Neuronal stem cell (in vitro differentiated cells): ENCODE measurements around the gene RPP30.

Source experiments
- DNase-seq: peaks from one replicate; pipeline ENCODE4 v3.0.0-alpha.2; 2013; ENCODE audit warnings: low spot score
- H2AFZ ChIP-seq: one replicate; pipeline ENCODE4 v1.6.1; 2013; ENCODE audit warnings: mild to moderate bottlenecking, low read length, inconsistent platforms
- H2AK5ac ChIP-seq: 2 replicates; pipeline ENCODE4 v1.6.1; 2013; ENCODE audit warnings: low read depth, mild to moderate bottlenecking, inconsistent platforms, low read length, moderate library complexity, mixed read lengths
- H2BK120ac ChIP-seq: 2 replicates; pipeline ENCODE4 v1.6.1; 2013; ENCODE audit warnings: low read depth, mild to moderate bottlenecking, inconsistent platforms, low read length, moderate library complexity, mixed read lengths
- H2BK12ac ChIP-seq: one replicate; pipeline ENCODE4 v1.6.1; 2013; ENCODE audit warnings: low read length, inconsistent platforms
- H2BK15ac ChIP-seq: 2 replicates; pipeline ENCODE4 v1.6.1; 2013; ENCODE audit warnings: mild to moderate bottlenecking, low read length, inconsistent platforms, mixed read lengths
- H2BK5ac ChIP-seq: one replicate; pipeline ENCODE4 v1.6.1; 2013; ENCODE audit warnings: inconsistent platforms, mild to moderate bottlenecking, low read length, moderate library complexity
- H3K14ac ChIP-seq: one replicate; pipeline ENCODE4 v1.6.1; 2013; ENCODE audit warnings: low read length, inconsistent platforms
- H3K18ac ChIP-seq: 2 replicates; pipeline ENCODE4 v1.6.1; 2013; ENCODE audit warnings: low read length, inconsistent platforms
- H3K23ac ChIP-seq: 2 replicates; pipeline ENCODE4 v1.6.1; 2013; ENCODE audit warnings: low read depth, mild to moderate bottlenecking, mixed read lengths, low read length, inconsistent platforms; ENCODE audit not compliant: poor library complexity
- H3K27ac ChIP-seq: replicated peaks from 3 replicates; pipeline ENCODE4 v1.5.1; 2013; ENCODE audit warnings: low read length, inconsistent platforms
- H3K27me3 ChIP-seq, 3 experiments: 2 replicates each; pipeline ENCODE4 v1.6.1; 2013; ENCODE audit warnings: low read length in 3 of 3, mild to moderate bottlenecking in 2 of 3, inconsistent platforms in 1 of 3, low read depth in 1 of 3, mixed read lengths in 1 of 3, moderate library complexity in 1 of 3; ENCODE audit not compliant: control insufficient read depth in 3 of 3, insufficient read depth in 3 of 3
- H3K36me3 ChIP-seq, 2 donors: replicated peaks in 1 of 2; 2 replicates each; pipeline ENCODE4 v1.6.1; 2013; ENCODE audit warnings: low read length in 2 of 2; ENCODE audit not compliant: control insufficient read depth in 2 of 2, insufficient read depth in 2 of 2
- H3K4ac ChIP-seq: 2 replicates; pipeline ENCODE4 v1.6.1; 2013; ENCODE audit warnings: inconsistent platforms, mild to moderate bottlenecking, low read length, moderate library complexity
- H3K4me1 ChIP-seq, 2 donors: 1 replicate in 1 of 2; 2 replicates in 1 of 2; pipeline ENCODE4 v1.6.1; 2013; ENCODE audit warnings: low read length in 2 of 2, low read depth in 1 of 2; ENCODE audit not compliant: control insufficient read depth in 2 of 2, insufficient read depth in 1 of 2
- H3K4me2 ChIP-seq: one replicate; pipeline ENCODE4 v1.6.1; 2013; ENCODE audit warnings: mild to moderate bottlenecking, low read length, inconsistent platforms; ENCODE audit not compliant: insufficient read depth, poor library complexity, severe bottlenecking
- H3K4me3 ChIP-seq, 2 donors: 2 replicates each; pipeline ENCODE4 v1.5.1; 2013; ENCODE audit warnings: low read length in 2 of 2, mild to moderate bottlenecking in 2 of 2, inconsistent platforms in 1 of 2, moderate library complexity in 1 of 2
- H3K79me1 ChIP-seq: one replicate; pipeline ENCODE4 v1.6.1; 2013; ENCODE audit warnings: low read depth, mild to moderate bottlenecking, inconsistent platforms, low read length, moderate library complexity
- H3K9ac ChIP-seq: one replicate; pipeline ENCODE4 v1.6.1; 2013; ENCODE audit warnings: mild to moderate bottlenecking, low read depth, low read length, inconsistent platforms; ENCODE audit not compliant: poor library complexity
- H3K9me3 ChIP-seq, 2 donors: replicated peaks in 1 of 2; 2 replicates each; pipeline versions ENCODE3 to v1.6.1; 2013; ENCODE audit warnings: low read length in 2 of 2, mild to moderate bottlenecking in 2 of 2, inconsistent platforms in 1 of 2, low read depth in 1 of 2, mixed read lengths in 1 of 2, moderate library complexity in 1 of 2; ENCODE audit not compliant: control insufficient read depth in 2 of 2, insufficient read depth in 1 of 2
- H4K8ac ChIP-seq: one replicate; pipeline ENCODE4 v1.6.1; 2013; ENCODE audit warnings: low read depth, mild to moderate bottlenecking, inconsistent platforms, low read length, moderate library complexity
- H4K91ac ChIP-seq: one replicate; pipeline ENCODE4 v1.6.1; 2013; ENCODE audit warnings: low read length, low read depth, mild to moderate bottlenecking, inconsistent platforms; ENCODE audit not compliant: poor library complexity
- WGBS, 2 donors: extraction: QIAGEN DNeasy Blood & Tissue Kit; methylation state at CpG; one replicate each; pipeline ENCODE4 v1.1.7; 2013; ENCODE audit warnings: missing lambda C conversion rate in 2 of 2, mixed read lengths in 1 of 2; ENCODE audit not compliant: insufficient read length in 2 of 2, insufficient replicate concordance in 1 of 2; ENCODE audit errors: extremely low coverage in 2 of 2; 5-methylcytosine and 5-hydroxymethylcytosine counted together

Gene RPP30

GRCh38 chr10:90837486-90837885, 34.3 kb upstream of the RPP30 start:
- no peaks in the 10 kb centered on the region for H3K36me3 ChIP-seq
- H2AK5ac ChIP-seq: no peak overlapping the region
- H4K8ac ChIP-seq: no peak overlapping the region
- H3K9me3 ChIP-seq: no peaks in the 10 kb centered on the region
- H3K9ac ChIP-seq: no peak overlapping the region
- H2BK120ac ChIP-seq: no peak overlapping the region
- H3K14ac ChIP-seq: no peak overlapping the region
- H3K4ac ChIP-seq: no peak overlapping the region
- no peak overlapping the region for H3K27ac ChIP-seq
- H3K4me1 ChIP-seq: no peaks in the 10 kb centered on the region
- H3K18ac ChIP-seq: no peak overlapping the region
- no peak overlapping the region for H2BK12ac ChIP-seq
- no peak overlapping the region for H3K4me2 ChIP-seq
- DNase-seq: no peak
- H3K4me3 ChIP-seq: no peak overlapping the region
- no peak overlapping the region for H2AFZ ChIP-seq
- no peak overlapping the region for H2BK15ac ChIP-seq
- peaks cover 0 to 9% (median 0%) of the 10 kb centered on the region in 3 experiments for H3K27me3 ChIP-seq
- H3K79me1 ChIP-seq: peaks cover 2% of the 10 kb centered on the region
- no peak overlapping the region for H4K91ac ChIP-seq
- no peak overlapping the region for H3K23ac ChIP-seq
- WGBS, 2 donors: no CpG with 5 or more reads among the region's 1 CpG
- H2BK5ac ChIP-seq: no peak overlapping the region

- WGBS, 2 donors: no CpG with 5 or more reads among the region's 1 CpG
- H3K4me2 ChIP-seq: no peak overlapping the region
- no peak overlapping the region for H3K9ac ChIP-seq
- H2BK12ac ChIP-seq: no peak overlapping the region
- H3K4me1 ChIP-seq: no peaks in the 10 kb centered on the region
- H2AFZ ChIP-seq: no peak overlapping the region
- peaks cover 0 to 9% (median 0%) of the 10 kb centered on the region in 3 experiments for H3K27me3 ChIP-seq
- H3K79me1 ChIP-seq: no peaks in the 10 kb centered on the region
- H3K18ac ChIP-seq: no peak overlapping the region
- H3K23ac ChIP-seq: no peak overlapping the region
- H3K4me3 ChIP-seq: no peak overlapping the region
- no peak overlapping the region for H3K4ac ChIP-seq
- H2BK5ac ChIP-seq: no peak overlapping the region
- H3K27ac ChIP-seq: no peak overlapping the region
- no peak overlapping the region for H4K91ac ChIP-seq
- no peak overlapping the region for H2BK15ac ChIP-seq
- no peak overlapping the region for H2AK5ac ChIP-seq
- DNase-seq: no peak
- H4K8ac ChIP-seq: no peak overlapping the region
- no peak overlapping the region for H2BK120ac ChIP-seq
- no peaks in the 10 kb centered on the region for H3K9me3 ChIP-seq
- no peak overlapping the region for H3K14ac ChIP-seq
- no peaks in the 10 kb centered on the region for H3K36me3 ChIP-seq
Measured at GRCh38 chr10:90842725-90843124, 29.0 kb upstream of the RPP30 start.

GRCh38 chr10:90845726-90846125, 26.0 kb upstream of the RPP30 start:
- Histone ChIP-seq H3K14ac (no peak overlapping the region), H3K23ac (no peak overlapping the region), H2AFZ (no peak overlapping the region), H2AK5ac (no peak overlapping the region), H3K4me3 (no peak overlapping the region), H2BK120ac (no peak overlapping the region), H3K79me1 (no peaks in the 10 kb centered on the region), H3K9me3 (peaks cover 5% of the 10 kb centered on the region in 2 donors), H3K9ac (no peak overlapping the region), H2BK12ac (no peak overlapping the region), H3K18ac (no peak overlapping the region), H4K91ac (no peak overlapping the region), H3K4me2 (no peak overlapping the region), H2BK15ac (no peak overlapping the region), H3K4ac (no peak overlapping the region), H2BK5ac (no peak overlapping the region), H3K27ac (no peak overlapping the region), H3K36me3 (no peaks in the 10 kb centered on the region), H3K4me1 (no peaks in the 10 kb centered on the region), H4K8ac (no peak overlapping the region), H3K27me3 (peaks cover 0 to 4% (median 0%) of the 10 kb centered on the region in 3 experiments)
- WGBS, 2 donors: no CpG with 5 or more reads among the region's 3 CpGs
- DNase-seq: no peak

GRCh38 chr10:90846746-90847145, 25.0 kb upstream of the RPP30 start:
- Histone ChIP-seq H4K8ac (no peak overlapping the region), H2BK120ac (no peak overlapping the region), H3K36me3 (no peaks in the 10 kb centered on the region), H2BK12ac (no peak overlapping the region), H3K9ac (no peak overlapping the region), H3K27ac (no peak overlapping the region), H2BK5ac (no peak overlapping the region), H4K91ac (no peak overlapping the region), H3K4me3 (no peak overlapping the region), H2AK5ac (no peak overlapping the region), H3K4me2 (no peak overlapping the region), H3K9me3 (peaks cover 5% of the 10 kb centered on the region in 2 donors), H3K4ac (no peak overlapping the region), H3K23ac (no peak overlapping the region), H3K14ac (no peak overlapping the region), H3K79me1 (no peaks in the 10 kb centered on the region), H3K18ac (no peak overlapping the region), H2BK15ac (no peak overlapping the region), H2AFZ (no peak overlapping the region), H3K27me3 (no peaks in the 10 kb centered on the region), H3K4me1 (no peaks in the 10 kb centered on the region)
- WGBS, 2 donors: no CpG with 5 or more reads among the region's 1 CpG
- no peak for DNase-seq
